A673 (cell line): ENCODE measurements around the gene SEMA4C. TPM values are rescaled to one million over a fixed set of nuclear protein-coding genes. Genes with fewer than 3 reads are reported as not detected.

Source experiments
- BruUV-seq: library from RNA; stranded (reverse); fragments of 400-500 nt; replicated peaks from 2 replicates; lab custom pipeline; 2021; lab: Mats Ljungman, UMichigan
- CTCF ChIA-PET: fragments of 300-600 bp; sonication (Branson Sonifier 250); formaldehyde crosslinking; loops from one replicate; lab custom pipeline; 2022; ENCODE audit warnings: antibody characterized with exemption; lab: Charles Lee
- POLR2A ChIA-PET: fragments of 300-600 bp; sonication (Branson Sonifier 250); formaldehyde crosslinking; loops from one replicate; lab custom pipeline; 2022; ENCODE audit warnings: antibody characterized with exemption; ENCODE audit not compliant: low non-redundant PET; lab: Charles Lee
- DNase-seq: peaks from one replicate; pipeline ENCODE4 v3.0.0-alpha.2; 2015; ENCODE audit warnings: low spot score
- H3K27ac ChIP-seq: fragments of 200-600 bp; sonication (generic); 2 replicates; pipeline ENCODE4 v1.5.1; 2016; ENCODE audit warnings: mixed run types, low read depth, mild to moderate bottlenecking, mixed read lengths, antibody characterized with exemption, low read length; ENCODE audit not compliant: poor library complexity, severe bottlenecking
- H3K27me3 ChIP-seq: fragments of 200-600 bp; sonication (generic); replicated peaks from 2 replicates; pipeline ENCODE4 v1.6.1; 2017; ENCODE audit warnings: mixed run types, low read depth, mild to moderate bottlenecking, mixed read lengths, antibody characterized with exemption, low read length; ENCODE audit not compliant: insufficient read depth, poor library complexity
- H3K36me3 ChIP-seq: fragments of 200-600 bp; sonication (generic); 2 replicates; pipeline ENCODE4 v1.6.1; 2016; ENCODE audit warnings: mixed run types, mild to moderate bottlenecking, mixed read lengths, antibody characterized with exemption, low read length; ENCODE audit not compliant: insufficient read depth, poor library complexity, severe bottlenecking
- H3K4me1 ChIP-seq: fragments of 200-600 bp; sonication (generic); 2 replicates; pipeline ENCODE4 v1.6.1; 2017; ENCODE audit warnings: mixed run types, mild to moderate bottlenecking, mixed read lengths, antibody characterized with exemption, low read length; ENCODE audit not compliant: insufficient read depth, poor library complexity, severe bottlenecking
- H3K4me3 ChIP-seq: fragments of 200-600 bp; sonication (generic); 2 replicates; pipeline ENCODE4 v1.5.1; 2016; ENCODE audit warnings: low read depth, mixed run types, mild to moderate bottlenecking, mixed read lengths, low read length; ENCODE audit not compliant: poor library complexity, severe bottlenecking
- H3K9me3 ChIP-seq: fragments of 200-600 bp; sonication (generic); 2 replicates; pipeline ENCODE4 v1.6.1; 2016; ENCODE audit warnings: mixed run types, low read depth, mild to moderate bottlenecking, mixed read lengths, antibody characterized with exemption, low read length; ENCODE audit not compliant: poor library complexity, severe bottlenecking
- EZH2 ChIP-seq: fragments of 200-600 bp; sonication (generic); IDR thresholded peaks from 2 replicates; pipeline ENCODE4 v1.6.1; 2017; ENCODE audit warnings: borderline replicate concordance, low read depth, mild to moderate bottlenecking, mixed read lengths, antibody characterized with exemption, low read length; ENCODE audit not compliant: poor library complexity, severe bottlenecking
- intact Hi-C: fragments of 100-400 bp; cut with micrococcal nuclease; formaldehyde crosslinking; loops from one replicate; pipeline ENCODE4 v1.10.0; 2022; ENCODE audit not compliant: unreplicated experiment
- total RNA-seq: library from RNA; stranded (reverse); gene quantifications from 2 replicates; pipeline ENCODE4 v1.2.3, GENCODE V29; 2021
- TF ChIP-seq, protein P1 (sequence below): fragments of 300-800, 200-600 bp; sonication (generic); conservative IDR thresholded peaks from 2 replicates; pipeline ENCODE4 v1.5.1; 2017; ENCODE audit warnings: low read depth, mild to moderate bottlenecking, antibody characterized with exemption, low read length, moderate library complexity, mixed read lengths

The SEMA4C gene
- total RNA-seq, 1 experiment from 2014 or later: 33.3 TPM

DNA sequence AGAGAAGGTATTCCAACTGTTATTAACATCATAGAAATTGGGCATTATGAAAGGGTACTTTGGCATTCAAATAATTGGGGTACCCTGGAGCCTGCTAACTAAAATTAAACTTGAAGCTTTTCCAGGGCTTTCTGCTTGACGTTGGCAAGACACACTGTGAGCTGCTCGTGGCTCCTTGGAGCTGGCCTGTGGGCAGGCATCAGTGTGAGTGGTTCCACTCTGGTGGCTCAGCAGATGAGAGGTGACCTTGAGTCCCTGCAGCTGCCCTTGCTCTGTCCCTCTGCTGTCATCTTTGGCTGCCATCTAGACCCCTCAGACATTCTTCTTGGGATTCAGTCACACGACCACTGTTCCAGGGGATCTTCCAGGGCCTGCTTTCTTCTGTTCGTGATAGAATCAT is 47.1 kb downstream of the SEMA4C start:
- intact Hi-C loops: no loop called here
- DNase-seq: no peak
- BruUV-seq: no TSS peak
- TF ChIP-seq EZH2: no peak
- CTCF ChIA-PET: no interaction called here
- Histone ChIP-seq H3K27ac (no peak overlapping the region), H3K4me3 (no peak overlapping the region), H3K36me3 (peaks cover 12% of the 10 kb centered on the region), H3K27me3 (no peaks in the 10 kb centered on the region), H3K9me3 (no peaks in the 10 kb centered on the region), H3K4me1 (no peaks in the 10 kb centered on the region)
- POLR2A ChIA-PET: no interaction called here

DNA sequence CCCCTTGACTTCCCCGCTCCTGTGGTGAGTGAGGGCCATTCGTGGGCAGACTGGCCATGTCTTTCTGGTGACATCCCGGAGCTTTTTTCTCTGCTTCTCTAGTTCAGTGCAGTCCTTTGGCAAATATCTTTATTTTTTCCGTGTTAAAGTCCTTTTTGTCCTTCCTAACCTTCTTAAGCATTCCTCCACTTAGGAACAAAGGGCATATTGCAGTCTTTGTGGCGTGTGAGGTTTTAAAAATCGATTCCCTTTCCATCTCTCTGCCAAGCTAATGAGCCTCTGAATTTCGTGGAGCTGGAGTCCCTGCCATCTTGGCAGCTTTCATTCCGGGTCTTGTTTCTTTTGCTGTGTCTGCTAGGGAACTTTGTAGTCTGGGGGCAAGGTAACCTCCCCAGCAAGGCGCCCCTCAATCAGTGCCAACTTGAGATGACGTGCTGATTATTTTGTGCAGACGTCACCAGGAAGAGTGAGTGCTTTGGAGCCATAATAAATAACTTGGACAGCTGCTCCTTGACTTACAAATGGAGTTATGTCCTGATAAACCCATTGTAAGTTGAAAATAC is 48.7 kb downstream of the SEMA4C start:
- TF ChIP-seq EZH2: no peak
- TF ChIP-seq, protein P1, sequence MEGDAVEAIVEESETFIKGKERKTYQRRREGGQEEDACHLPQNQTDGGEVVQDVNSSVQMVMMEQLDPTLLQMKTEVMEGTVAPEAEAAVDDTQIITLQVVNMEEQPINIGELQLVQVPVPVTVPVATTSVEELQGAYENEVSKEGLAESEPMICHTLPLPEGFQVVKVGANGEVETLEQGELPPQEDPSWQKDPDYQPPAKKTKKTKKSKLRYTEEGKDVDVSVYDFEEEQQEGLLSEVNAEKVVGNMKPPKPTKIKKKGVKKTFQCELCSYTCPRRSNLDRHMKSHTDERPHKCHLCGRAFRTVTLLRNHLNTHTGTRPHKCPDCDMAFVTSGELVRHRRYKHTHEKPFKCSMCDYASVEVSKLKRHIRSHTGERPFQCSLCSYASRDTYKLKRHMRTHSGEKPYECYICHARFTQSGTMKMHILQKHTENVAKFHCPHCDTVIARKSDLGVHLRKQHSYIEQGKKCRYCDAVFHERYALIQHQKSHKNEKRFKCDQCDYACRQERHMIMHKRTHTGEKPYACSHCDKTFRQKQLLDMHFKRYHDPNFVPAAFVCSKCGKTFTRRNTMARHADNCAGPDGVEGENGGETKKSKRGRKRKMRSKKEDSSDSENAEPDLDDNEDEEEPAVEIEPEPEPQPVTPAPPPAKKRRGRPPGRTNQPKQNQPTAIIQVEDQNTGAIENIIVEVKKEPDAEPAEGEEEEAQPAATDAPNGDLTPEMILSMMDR: no peak
- no peaks in the 10 kb centered on the region for H3K27me3 ChIP-seq
- no peak for DNase-seq
- ChIA-PET POLR2A (interaction anchor here (0.6 kb wide), 1 partner anchor 45 kb away, joined by 6 read pairs; no protein-coding TSS in a partner anchor), CTCF (no interaction called here)
- H3K36me3 ChIP-seq: peaks cover 5% of the 10 kb centered on the region
- no peaks in the 10 kb centered on the region for H3K4me1 ChIP-seq
- no peak overlapping the region for H3K27ac ChIP-seq
- no peak overlapping the region for H3K4me3 ChIP-seq
- no peaks in the 10 kb centered on the region for H3K9me3 ChIP-seq
- no TSS peak for BruUV-seq
- intact Hi-C loops: no loop called here

DNA sequence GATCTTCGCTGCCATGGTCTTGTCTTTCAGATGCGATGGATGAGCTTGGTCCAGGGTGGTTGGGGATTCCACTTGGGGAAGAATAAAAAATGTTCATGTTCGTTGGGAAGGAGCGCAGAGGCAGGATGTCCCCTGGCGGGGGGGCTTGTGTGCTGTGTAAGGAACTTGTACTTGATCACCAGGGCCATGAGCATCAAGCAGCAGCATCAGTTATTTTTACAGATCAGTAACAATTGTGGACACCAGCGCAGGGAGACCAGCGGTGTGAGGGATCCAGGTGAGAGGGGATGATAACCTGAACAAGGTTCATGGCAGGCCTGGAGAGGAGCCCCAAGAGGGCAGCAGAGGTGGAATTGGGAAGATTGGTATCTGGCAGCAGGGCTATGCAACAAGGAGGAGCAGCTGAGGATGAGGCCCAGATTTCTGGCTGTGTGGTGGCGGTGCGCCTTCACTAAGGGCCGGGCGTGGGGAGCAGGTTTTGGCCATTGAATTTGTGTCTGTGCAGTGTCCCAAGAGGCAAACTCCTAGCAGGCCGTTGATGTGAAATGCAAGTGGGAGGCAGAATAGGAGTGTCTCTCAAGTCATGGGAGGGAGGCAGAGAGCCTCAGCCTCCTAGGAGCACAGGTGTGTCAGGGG is 49.9 kb downstream of the SEMA4C start:
- POLR2A ChIA-PET: no interaction called here
- no peaks in the 10 kb centered on the region for H3K27me3 ChIP-seq
- BruUV-seq: no TSS peak
- CTCF ChIA-PET: no interaction called here
- intact Hi-C loops: loop anchor here (5.0 kb wide), 1 partner anchor 142 kb away; no protein-coding TSS in a partner anchor
- TF ChIP-seq, protein P1: no peak
- TF ChIP-seq EZH2: no peak
- no peaks in the 10 kb centered on the region for H3K9me3 ChIP-seq
- no peak overlapping the region for H3K27ac ChIP-seq
- H3K4me3 ChIP-seq: no peak overlapping the region
- DNase-seq: no peak
- no peaks in the 10 kb centered on the region for H3K4me1 ChIP-seq
- H3K36me3 ChIP-seq: peaks cover 5% of the 10 kb centered on the region
